ENCODE measurements around the gene NFRKB.

GRCh38 chr11:129880311-129880710 lies 15.1 kb downstream of the NFRKB start:
- TF ChIP-seq, protein P1, sequence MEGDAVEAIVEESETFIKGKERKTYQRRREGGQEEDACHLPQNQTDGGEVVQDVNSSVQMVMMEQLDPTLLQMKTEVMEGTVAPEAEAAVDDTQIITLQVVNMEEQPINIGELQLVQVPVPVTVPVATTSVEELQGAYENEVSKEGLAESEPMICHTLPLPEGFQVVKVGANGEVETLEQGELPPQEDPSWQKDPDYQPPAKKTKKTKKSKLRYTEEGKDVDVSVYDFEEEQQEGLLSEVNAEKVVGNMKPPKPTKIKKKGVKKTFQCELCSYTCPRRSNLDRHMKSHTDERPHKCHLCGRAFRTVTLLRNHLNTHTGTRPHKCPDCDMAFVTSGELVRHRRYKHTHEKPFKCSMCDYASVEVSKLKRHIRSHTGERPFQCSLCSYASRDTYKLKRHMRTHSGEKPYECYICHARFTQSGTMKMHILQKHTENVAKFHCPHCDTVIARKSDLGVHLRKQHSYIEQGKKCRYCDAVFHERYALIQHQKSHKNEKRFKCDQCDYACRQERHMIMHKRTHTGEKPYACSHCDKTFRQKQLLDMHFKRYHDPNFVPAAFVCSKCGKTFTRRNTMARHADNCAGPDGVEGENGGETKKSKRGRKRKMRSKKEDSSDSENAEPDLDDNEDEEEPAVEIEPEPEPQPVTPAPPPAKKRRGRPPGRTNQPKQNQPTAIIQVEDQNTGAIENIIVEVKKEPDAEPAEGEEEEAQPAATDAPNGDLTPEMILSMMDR (IDR thresholded peaks at IDR 0.05; ENCODE audit: low read depth, low read length), result no peak
- no peak for TF ChIP-seq EZH2phosphoT487 (IDR thresholded peaks at IDR 0.05; ENCODE audit: low read depth)
